Thyroid gland (tissue), 4 donors: ENCODE results near the gene MON1A.

Source experiments
- POLR2A ChIP-seq, 2 donors: fragments of 450-650 bp; IDR thresholded peaks; one replicate each; pipeline ENCODE4 v1.6.1; 2017; ENCODE audit warnings: antibody characterized with exemption in 2 of 2, mild to moderate bottlenecking in 2 of 2, moderate library complexity in 1 of 2
- TF ChIP-seq, protein P1 (sequence below), 6 experiments: fragments of 200-600 bp in 3 of 6; fragments of 450-650 bp in 3 of 6; sonication (generic) in 3 of 6; IDR thresholded peaks; one replicate each; pipeline ENCODE4 v1.5.1; 2016 to 2019; ENCODE audit warnings: antibody characterized with exemption in 6 of 6, mild to moderate bottlenecking in 2 of 6, inconsistent platforms in 1 of 6, moderate library complexity in 1 of 6

DNA sequence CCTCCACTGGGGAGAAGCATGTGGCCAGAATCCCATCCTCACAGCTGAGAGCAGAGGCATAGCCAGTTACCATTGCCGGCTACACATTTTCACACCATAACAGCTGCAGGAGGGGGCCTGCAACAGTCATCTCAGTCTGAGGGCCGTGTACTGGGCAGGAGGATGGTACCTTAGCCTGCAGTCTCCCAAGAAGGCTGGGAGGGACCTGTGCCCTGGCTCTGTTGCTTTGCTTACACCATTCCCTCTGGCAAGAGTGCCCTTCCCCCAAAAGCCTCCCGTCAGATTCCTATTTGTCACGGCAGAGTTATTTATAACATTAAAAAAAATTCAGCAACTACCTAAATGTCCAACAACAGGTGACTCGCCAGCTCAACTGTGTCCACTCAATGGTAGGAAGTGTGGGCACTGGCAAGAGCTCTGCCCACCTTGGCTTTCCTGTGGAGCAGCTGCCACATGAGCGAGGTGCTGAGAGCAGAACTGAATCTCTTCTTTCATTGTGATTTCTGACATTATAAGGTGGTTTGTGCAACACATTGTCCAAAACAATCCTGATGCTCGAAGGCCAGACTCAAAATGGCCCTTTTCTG lies 64.3 kb downstream of the MON1A start:
- TF ChIP-seq, protein P1, sequence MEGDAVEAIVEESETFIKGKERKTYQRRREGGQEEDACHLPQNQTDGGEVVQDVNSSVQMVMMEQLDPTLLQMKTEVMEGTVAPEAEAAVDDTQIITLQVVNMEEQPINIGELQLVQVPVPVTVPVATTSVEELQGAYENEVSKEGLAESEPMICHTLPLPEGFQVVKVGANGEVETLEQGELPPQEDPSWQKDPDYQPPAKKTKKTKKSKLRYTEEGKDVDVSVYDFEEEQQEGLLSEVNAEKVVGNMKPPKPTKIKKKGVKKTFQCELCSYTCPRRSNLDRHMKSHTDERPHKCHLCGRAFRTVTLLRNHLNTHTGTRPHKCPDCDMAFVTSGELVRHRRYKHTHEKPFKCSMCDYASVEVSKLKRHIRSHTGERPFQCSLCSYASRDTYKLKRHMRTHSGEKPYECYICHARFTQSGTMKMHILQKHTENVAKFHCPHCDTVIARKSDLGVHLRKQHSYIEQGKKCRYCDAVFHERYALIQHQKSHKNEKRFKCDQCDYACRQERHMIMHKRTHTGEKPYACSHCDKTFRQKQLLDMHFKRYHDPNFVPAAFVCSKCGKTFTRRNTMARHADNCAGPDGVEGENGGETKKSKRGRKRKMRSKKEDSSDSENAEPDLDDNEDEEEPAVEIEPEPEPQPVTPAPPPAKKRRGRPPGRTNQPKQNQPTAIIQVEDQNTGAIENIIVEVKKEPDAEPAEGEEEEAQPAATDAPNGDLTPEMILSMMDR (IDR thresholded peaks at IDR 0.05): no peak
- TF ChIP-seq POLR2A (IDR thresholded peaks at IDR 0.05): no peak
